HL-60 (cell line): ENCODE measurements around the gene NR3C2.

Source experiments
- DNase-seq, 2 experiments: peaks; one replicate each; pipeline ENCODE4 v3.0.0-alpha.2; 2010 to 2020; ENCODE audit warnings: low read depth in 1 of 2, low spot score in 1 of 2
- H3K27ac ChIP-seq: fragments of 250-450 bp; sonication (Bioruptor Pico); replicated peaks from 2 replicates; pipeline ENCODE4 v1.5.1; 2020; ENCODE audit warnings: mild to moderate bottlenecking, moderate library complexity
- H3K27me3 ChIP-seq: fragments of 250-450 bp; sonication (Bioruptor Pico); 2 replicates; pipeline ENCODE4 v1.5.1; 2021; ENCODE audit warnings: mild to moderate bottlenecking, moderate library complexity; ENCODE audit not compliant: insufficient read depth, poor library complexity, severe bottlenecking
- H3K4me3 ChIP-seq: replicated peaks from 2 replicates; pipeline ENCODE4 v1.5.1; 2011; ENCODE audit warnings: mild to moderate bottlenecking, control low read depth, low read length; ENCODE audit not compliant: insufficient read depth
- GABPA ChIP-seq: IDR thresholded peaks from 2 replicates; pipeline ENCODE4 v1.6.1; 2012; ENCODE audit warnings: low read depth
- POLR2AphosphoS5 ChIP-seq: IDR thresholded peaks from 2 replicates; pipeline ENCODE4 v1.6.1; 2012; ENCODE audit warnings: low read depth
- REST ChIP-seq: IDR thresholded peaks from 2 replicates; pipeline ENCODE4 v1.6.1; 2012; ENCODE audit warnings: low read depth; ENCODE audit not compliant: insufficient replicate concordance
- SPI1 ChIP-seq: IDR thresholded peaks from 2 replicates; pipeline ENCODE4 v1.6.1; 2012; ENCODE audit warnings: low read depth, mild to moderate bottlenecking, borderline replicate concordance
- TF ChIP-seq, protein P1 (sequence below): IDR thresholded peaks from one replicate; pipeline ENCODE4 v1.5.1; 2011; ENCODE audit warnings: low read length, control low read depth, inconsistent platforms; ENCODE audit not compliant: insufficient read depth

Gene NR3C2

GRCh38 chr4:148469938-148470337, 27.7 kb upstream of the NR3C2 start:
- TF ChIP-seq SPI1, result no peak
- TF ChIP-seq REST, result no peak
- TF ChIP-seq POLR2AphosphoS5, result no peak
- TF ChIP-seq, protein P1, sequence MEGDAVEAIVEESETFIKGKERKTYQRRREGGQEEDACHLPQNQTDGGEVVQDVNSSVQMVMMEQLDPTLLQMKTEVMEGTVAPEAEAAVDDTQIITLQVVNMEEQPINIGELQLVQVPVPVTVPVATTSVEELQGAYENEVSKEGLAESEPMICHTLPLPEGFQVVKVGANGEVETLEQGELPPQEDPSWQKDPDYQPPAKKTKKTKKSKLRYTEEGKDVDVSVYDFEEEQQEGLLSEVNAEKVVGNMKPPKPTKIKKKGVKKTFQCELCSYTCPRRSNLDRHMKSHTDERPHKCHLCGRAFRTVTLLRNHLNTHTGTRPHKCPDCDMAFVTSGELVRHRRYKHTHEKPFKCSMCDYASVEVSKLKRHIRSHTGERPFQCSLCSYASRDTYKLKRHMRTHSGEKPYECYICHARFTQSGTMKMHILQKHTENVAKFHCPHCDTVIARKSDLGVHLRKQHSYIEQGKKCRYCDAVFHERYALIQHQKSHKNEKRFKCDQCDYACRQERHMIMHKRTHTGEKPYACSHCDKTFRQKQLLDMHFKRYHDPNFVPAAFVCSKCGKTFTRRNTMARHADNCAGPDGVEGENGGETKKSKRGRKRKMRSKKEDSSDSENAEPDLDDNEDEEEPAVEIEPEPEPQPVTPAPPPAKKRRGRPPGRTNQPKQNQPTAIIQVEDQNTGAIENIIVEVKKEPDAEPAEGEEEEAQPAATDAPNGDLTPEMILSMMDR, result no peak
- TF ChIP-seq GABPA, result no peak
- H3K4me3 ChIP-seq, result no peak overlapping the region
- no peak overlapping the region for H3K27ac ChIP-seq
- no peaks in the 10 kb centered on the region for H3K27me3 ChIP-seq
- DNase-seq, result no peak

- DNase-seq, result no peak
- Histone ChIP-seq H3K4me3 (no peak overlapping the region), H3K27ac (no peak overlapping the region), H3K27me3 (peaks cover 2% of the 10 kb centered on the region)
- TF ChIP-seq POLR2AphosphoS5, result no peak
These were observed 12.6 kb upstream of the NR3C2 start for GRCh38 chr4:148454835-148455234.

- no peak for TF ChIP-seq POLR2AphosphoS5
- no peak overlapping the region for H3K4me3 ChIP-seq
- peaks cover 5% of the 10 kb centered on the region for H3K27me3 ChIP-seq
- DNase-seq, result no peak
- no peak overlapping the region for H3K27ac ChIP-seq
These were observed 11.6 kb upstream of the NR3C2 start for GRCh38 chr4:148453833-148454232.

GRCh38 chr4:148452970-148453369, 10.8 kb upstream of the NR3C2 start:
- H3K27me3 ChIP-seq, result peaks cover 8% of the 10 kb centered on the region
- DNase-seq, result no peak
- TF ChIP-seq GABPA (no peak), POLR2AphosphoS5 (no peak), REST (no peak), SPI1 (no peak)
- TF ChIP-seq, protein P1, result no peak

DNA sequence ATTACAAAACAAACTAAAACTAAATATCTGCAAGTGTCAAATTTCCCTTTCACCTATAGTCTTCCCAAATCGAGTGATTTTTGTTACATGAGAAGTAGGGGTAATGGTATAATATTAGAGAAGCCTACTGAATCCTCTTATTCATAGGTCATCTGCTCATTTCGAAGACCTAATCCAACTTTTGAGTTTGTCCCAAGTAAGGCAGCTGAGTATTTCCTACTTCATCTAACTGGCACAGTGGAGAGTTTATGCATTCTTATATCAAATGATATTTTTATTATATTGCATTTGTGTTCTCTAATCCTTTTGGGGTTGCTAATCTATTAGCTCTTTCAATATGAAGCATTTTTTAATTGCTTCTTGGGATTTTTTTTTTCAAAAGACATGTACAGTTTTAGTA, 7.7 kb upstream of the NR3C2 start:
- DNase-seq, result no peak
- Histone ChIP-seq H3K27ac (no peak overlapping the region), H3K4me3 (no peak overlapping the region), H3K27me3 (peaks cover 23% of the 10 kb centered on the region)
- TF ChIP-seq, protein P1, result no peak
- TF ChIP-seq POLR2AphosphoS5 (no peak), SPI1 (no peak), GABPA (no peak), REST (no peak)

More at GRCh38 chr4:148452970-148453369, 10.8 kb upstream of the NR3C2 start:
- Histone ChIP-seq H3K27ac (no peak overlapping the region), H3K4me3 (no peak overlapping the region)
